OCI-LY3 (cell line): Measurements from ENCODE around the gene RPL12.

Source experiments
- EZH2phosphoT487 ChIP-seq: fragments of 200-600 bp; shearing (Covaris generic); IDR thresholded peaks from 2 replicates; pipeline ENCODE4 v1.6.1; 2018; ENCODE audit warnings: antibody characterized with exemption, mixed run types, low read depth
- TF ChIP-seq, protein P1 (sequence below): fragments of 200-600, 300-600 bp; sonication (generic); IDR thresholded peaks from 2 replicates; pipeline ENCODE4 v1.5.1; 2014; ENCODE audit warnings: antibody characterized with exemption, low read length, low read depth

DNA sequence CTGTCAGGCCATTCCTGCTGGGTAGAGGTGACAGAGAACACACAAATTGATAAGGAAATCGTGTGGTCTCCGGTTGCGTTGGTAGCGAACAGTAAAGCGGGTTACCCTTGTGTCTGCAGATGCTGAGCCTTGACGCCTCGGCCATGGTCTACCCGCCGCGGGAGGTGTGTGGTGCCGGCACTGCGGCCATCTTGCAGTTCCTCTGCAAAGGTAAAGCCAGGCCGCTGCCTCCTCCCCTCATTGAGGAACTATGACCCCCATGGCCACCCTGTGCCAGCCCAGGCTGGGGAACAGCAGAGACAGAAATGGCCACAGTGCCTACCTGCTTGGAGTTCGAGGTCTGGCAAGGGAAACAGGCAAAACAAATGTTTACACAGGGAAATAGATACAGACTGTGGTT, 16.4 kb upstream of the RPL12 start:
- TF ChIP-seq, protein P1, sequence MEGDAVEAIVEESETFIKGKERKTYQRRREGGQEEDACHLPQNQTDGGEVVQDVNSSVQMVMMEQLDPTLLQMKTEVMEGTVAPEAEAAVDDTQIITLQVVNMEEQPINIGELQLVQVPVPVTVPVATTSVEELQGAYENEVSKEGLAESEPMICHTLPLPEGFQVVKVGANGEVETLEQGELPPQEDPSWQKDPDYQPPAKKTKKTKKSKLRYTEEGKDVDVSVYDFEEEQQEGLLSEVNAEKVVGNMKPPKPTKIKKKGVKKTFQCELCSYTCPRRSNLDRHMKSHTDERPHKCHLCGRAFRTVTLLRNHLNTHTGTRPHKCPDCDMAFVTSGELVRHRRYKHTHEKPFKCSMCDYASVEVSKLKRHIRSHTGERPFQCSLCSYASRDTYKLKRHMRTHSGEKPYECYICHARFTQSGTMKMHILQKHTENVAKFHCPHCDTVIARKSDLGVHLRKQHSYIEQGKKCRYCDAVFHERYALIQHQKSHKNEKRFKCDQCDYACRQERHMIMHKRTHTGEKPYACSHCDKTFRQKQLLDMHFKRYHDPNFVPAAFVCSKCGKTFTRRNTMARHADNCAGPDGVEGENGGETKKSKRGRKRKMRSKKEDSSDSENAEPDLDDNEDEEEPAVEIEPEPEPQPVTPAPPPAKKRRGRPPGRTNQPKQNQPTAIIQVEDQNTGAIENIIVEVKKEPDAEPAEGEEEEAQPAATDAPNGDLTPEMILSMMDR: no peak
- no peak for TF ChIP-seq EZH2phosphoT487
